Stimulated activated naive CD4-positive, alpha-beta T cell (primary cell): ENCODE measurements around the gene RPAIN.
A peak's percentile ranks its signal among the peaks of the same experiment; 100 is the strongest.
"Not testable (repeated sequence)": the region's sequence is repeated elsewhere in the genome, so short reads cannot be mapped to it uniquely, and the experiment has no call there.

Experiments
- DNase-seq, 6 experiments: peaks; one replicate each; lab custom pipeline; 2025; lab: John Stamatoyannopoulos, UW

The RPAIN gene

GRCh38 chr17:5429191-5429887 is 9.4 kb downstream of the RPAIN start:
- DNase-seq = no peak

GRCh38 chr17:5430413-5430999 is 10.5 kb downstream of the RPAIN start:
- DNase-seq = no peak

GRCh38 chr17:5431234-5431633 is 11.3 kb downstream of the RPAIN start:
- not testable (repeated sequence) for DNase-seq

- DNase-seq = no peak
Measured at GRCh38 chr17:5431949-5432556, 12.1 kb downstream of the RPAIN start.

- DNase-seq = no peak
Measured at GRCh38 chr17:5434984-5435383, 15.0 kb downstream of the RPAIN start.

GRCh38 chr17:5435781-5436315 is 15.9 kb downstream of the RPAIN start:
- DNase-seq = not testable (repeated sequence)

GRCh38 chr17:5437721-5438317 is 17.8 kb downstream of the RPAIN start:
- no peak for DNase-seq

GRCh38 chr17:5438716-5439445 is 18.9 kb downstream of the RPAIN start, which contains the start of gene C1QBP:
Gene C1QBP, minus strand, starts transcription at chr17:5439155. Its CDS starts 82 bp downstream, at chr17:5439073.
- peak; percentile 83 to 94 (median 88) for DNase-seq

GRCh38 chr17:5439446-5439764 is 19.4 kb downstream of the RPAIN start:
- no peak for DNase-seq

- DNase-seq = no peak
Measured at GRCh38 chr17:5443728-5444127, 23.7 kb downstream of the RPAIN start.

GRCh38 chr17:5444209-5444608 is 24.2 kb downstream of the RPAIN start:
- DNase-seq = no peak

- DNase-seq = no peak
Measured at GRCh38 chr17:5446786-5447185, 26.8 kb downstream of the RPAIN start.

GRCh38 chr17:5464717-5465507 is 44.9 kb downstream of the RPAIN start:
- no peak for DNase-seq

GRCh38 chr17:5466295-5466694 is 46.3 kb downstream of the RPAIN start:
- no peak for DNase-seq

- no peak for DNase-seq
Measured at GRCh38 chr17:5467416-5467815, 47.4 kb downstream of the RPAIN start.

GRCh38 chr17:5468075-5468473 is 48.1 kb downstream of the RPAIN start:
- DNase-seq = peak in 2 of 6 experiments; percentile 31 to 34

- no peak for DNase-seq
Measured at GRCh38 chr17:5472511-5472910, 52.5 kb downstream of the RPAIN start.

- DNase-seq = no peak
Measured at GRCh38 chr17:5473906-5474305, 53.9 kb downstream of the RPAIN start.

GRCh38 chr17:5478992-5479391 is 59.0 kb downstream of the RPAIN start:
- DNase-seq = no peak

GRCh38 chr17:5480962-5481361 is 61.0 kb downstream of the RPAIN start:
- DNase-seq = no peak

- DNase-seq = no peak
Measured at GRCh38 chr17:5481451-5481850, 61.5 kb downstream of the RPAIN start.
